HL-60 (cell line): ENCODE data around the gene UBE2E3.

Experiments
- CTCF ChIP-seq: IDR thresholded peaks from one replicate; pipeline ENCODE4 v1.5.1; 2011; ENCODE audit warnings: low read length, control low read depth, inconsistent platforms; ENCODE audit not compliant: insufficient read depth
- GABPA ChIP-seq: IDR thresholded peaks from 2 replicates; pipeline ENCODE4 v1.6.1; 2012; ENCODE audit warnings: low read depth
- POLR2AphosphoS5 ChIP-seq: IDR thresholded peaks from 2 replicates; pipeline ENCODE4 v1.6.1; 2012; ENCODE audit warnings: low read depth
- SPI1 ChIP-seq: IDR thresholded peaks from 2 replicates; pipeline ENCODE4 v1.6.1; 2012; ENCODE audit warnings: low read depth, mild to moderate bottlenecking, borderline replicate concordance
- TF ChIP-seq, protein P1 (sequence below): IDR thresholded peaks from 2 replicates; pipeline ENCODE4 v1.6.1; 2012; ENCODE audit warnings: low read depth; ENCODE audit not compliant: insufficient replicate concordance

- no peak for TF ChIP-seq CTCF
- no peak for TF ChIP-seq POLR2AphosphoS5
- TF ChIP-seq, protein P1, sequence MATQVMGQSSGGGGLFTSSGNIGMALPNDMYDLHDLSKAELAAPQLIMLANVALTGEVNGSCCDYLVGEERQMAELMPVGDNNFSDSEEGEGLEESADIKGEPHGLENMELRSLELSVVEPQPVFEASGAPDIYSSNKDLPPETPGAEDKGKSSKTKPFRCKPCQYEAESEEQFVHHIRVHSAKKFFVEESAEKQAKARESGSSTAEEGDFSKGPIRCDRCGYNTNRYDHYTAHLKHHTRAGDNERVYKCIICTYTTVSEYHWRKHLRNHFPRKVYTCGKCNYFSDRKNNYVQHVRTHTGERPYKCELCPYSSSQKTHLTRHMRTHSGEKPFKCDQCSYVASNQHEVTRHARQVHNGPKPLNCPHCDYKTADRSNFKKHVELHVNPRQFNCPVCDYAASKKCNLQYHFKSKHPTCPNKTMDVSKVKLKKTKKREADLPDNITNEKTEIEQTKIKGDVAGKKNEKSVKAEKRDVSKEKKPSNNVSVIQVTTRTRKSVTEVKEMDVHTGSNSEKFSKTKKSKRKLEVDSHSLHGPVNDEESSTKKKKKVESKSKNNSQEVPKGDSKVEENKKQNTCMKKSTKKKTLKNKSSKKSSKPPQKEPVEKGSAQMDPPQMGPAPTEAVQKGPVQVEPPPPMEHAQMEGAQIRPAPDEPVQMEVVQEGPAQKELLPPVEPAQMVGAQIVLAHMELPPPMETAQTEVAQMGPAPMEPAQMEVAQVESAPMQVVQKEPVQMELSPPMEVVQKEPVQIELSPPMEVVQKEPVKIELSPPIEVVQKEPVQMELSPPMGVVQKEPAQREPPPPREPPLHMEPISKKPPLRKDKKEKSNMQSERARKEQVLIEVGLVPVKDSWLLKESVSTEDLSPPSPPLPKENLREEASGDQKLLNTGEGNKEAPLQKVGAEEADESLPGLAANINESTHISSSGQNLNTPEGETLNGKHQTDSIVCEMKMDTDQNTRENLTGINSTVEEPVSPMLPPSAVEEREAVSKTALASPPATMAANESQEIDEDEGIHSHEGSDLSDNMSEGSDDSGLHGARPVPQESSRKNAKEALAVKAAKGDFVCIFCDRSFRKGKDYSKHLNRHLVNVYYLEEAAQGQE = no peak
- no peak for TF ChIP-seq GABPA
- no peak for TF ChIP-seq SPI1
These were observed 42.2 kb downstream of the UBE2E3 start for GRCh38 chr2:181022652-181023051.
